GM19240 (cell line): ENCODE data around the gene FIS1.
"Not testable (repeated sequence)": the region's sequence is repeated elsewhere in the genome, so short reads cannot be mapped to it uniquely, and the experiment has no call there.

Experiments used
- DNase-seq: peaks from one replicate; pipeline ENCODE4 v3.0.0; 2011; ENCODE audit warnings: low spot score; ENCODE audit not compliant: insufficient read length

FIS1 gene

DNA sequence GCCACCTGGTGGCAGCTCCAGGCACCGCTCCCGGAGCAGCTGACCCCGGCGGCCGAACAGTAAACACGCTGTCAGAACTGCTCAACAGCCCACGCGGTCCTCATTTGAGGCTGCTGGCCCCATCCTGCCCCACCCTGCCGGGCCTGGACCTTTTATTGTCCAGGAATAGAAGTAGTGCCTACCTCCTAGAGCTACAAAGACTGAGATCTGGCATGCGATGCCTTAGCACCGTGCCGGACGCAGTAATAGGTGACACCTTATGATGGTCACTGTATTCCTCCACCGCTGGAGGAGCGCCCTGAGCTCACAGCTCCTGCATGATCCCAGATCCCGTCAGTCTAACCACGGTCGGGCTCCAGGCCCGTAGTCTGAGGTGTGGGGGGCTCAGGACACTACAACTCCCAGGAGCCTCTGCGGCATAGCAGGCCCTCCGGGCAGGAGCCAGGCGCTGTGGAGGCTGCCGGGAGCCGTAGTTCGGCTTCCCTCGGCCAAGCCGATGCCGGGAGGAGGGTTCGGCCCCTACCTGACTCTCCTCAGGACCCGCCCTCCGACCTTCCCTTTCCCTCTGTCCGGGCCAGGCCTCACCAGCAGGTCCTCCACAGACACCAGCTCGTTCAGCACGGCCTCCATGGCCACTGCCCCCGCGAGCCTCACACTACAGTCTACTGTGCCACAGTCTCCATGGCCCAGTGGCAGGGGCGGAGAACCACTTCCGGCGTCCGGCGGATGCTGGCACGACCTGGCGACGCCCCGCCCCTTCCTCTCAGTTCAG lies at the start of gene FIS1:
Gene FIS1, minus strand, starts transcription at position 707 of the 772 bp plus-strand sequence. Its CDS starts 77 bp downstream, at position 630.
- peak; percentile 83 for DNase-seq

DNA sequence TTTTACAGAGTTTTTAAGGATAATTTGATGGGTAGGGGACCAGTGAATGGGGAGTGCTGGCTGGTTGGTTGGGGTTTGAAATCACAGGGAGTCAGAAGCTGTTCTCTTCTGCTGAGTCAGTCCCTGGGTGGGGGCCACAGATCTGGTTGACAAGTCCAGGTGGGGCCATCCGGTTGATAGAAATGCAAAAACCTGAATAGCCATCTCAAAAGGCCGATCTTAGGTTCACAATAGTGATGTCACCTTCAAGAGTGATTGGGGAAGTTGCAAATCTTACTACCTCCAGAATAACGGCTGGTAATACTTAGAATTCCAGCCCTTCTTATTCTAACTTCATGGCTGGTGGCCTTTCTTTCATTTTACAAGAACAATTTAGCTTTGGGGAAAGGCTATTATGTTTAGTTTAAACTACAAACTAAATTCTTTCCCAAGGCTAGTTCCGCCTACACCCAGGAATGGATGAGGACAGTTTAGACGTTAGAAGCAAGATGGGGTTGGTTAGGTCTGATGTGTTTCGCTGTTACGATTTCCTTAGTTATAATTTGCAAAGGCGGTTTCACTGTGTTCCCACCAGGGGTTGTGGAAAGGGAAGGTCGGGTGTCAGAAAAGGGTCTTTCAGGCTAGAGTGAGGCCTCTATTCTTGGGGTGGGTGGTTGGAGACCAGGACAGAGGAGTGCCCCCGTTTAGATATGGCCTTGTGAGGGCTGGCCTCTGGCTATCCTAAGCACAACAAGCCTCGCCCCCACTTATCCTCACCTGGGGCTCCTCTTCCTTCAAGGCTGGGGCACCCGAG lies 49.4 kb upstream of the FIS1 start:
- no peak for DNase-seq

DNA sequence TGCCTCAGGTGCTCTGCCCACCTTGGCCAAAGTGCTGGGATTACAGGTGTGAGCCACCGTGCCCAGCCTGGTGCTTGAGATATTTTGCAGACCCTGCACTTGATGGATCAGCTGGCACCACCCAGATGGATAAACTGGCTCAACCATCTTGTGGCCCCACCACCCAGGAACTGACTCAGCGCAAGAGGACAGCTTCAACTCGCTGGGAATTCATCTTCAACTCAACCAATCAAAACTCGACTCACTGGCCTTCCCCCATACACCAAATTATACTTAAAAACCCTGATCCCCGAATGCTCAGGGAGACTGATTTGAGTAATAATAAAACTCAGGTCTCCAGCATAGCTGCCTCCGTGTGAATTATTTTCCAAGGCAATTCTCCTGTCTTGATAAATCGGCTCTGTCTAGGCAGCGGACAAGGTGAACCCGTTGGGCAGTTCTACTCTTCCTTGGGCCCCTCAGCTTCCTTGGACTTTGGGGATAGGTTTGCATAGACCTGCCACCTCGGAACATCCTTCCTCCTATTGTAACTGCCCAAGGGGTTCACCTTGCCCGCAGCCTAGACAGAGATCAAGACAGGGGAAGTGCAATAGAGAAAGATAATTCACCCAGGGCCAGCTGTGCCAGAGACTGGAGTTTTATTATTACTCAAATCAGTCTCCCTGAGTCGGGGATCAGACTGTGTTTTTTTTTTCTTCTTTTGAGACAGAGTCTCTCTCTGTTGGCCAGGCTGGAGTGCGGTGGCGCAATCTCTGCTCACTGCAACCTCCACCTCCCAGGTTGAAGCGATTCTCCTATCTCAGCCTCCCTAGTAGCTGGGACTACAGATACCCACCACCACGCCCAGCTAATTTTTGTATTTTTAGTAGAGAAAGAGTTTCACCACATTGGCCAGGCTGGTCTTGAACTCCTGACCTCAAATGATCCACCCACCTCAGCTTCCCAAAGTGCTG lies 48.5 kb upstream of the FIS1 start:
- not testable (repeated sequence) for DNase-seq

- DNase-seq: not testable (repeated sequence)
Observed at GRCh38 chr7:101292566-101292965, 47.7 kb upstream of the FIS1 start.

DNA sequence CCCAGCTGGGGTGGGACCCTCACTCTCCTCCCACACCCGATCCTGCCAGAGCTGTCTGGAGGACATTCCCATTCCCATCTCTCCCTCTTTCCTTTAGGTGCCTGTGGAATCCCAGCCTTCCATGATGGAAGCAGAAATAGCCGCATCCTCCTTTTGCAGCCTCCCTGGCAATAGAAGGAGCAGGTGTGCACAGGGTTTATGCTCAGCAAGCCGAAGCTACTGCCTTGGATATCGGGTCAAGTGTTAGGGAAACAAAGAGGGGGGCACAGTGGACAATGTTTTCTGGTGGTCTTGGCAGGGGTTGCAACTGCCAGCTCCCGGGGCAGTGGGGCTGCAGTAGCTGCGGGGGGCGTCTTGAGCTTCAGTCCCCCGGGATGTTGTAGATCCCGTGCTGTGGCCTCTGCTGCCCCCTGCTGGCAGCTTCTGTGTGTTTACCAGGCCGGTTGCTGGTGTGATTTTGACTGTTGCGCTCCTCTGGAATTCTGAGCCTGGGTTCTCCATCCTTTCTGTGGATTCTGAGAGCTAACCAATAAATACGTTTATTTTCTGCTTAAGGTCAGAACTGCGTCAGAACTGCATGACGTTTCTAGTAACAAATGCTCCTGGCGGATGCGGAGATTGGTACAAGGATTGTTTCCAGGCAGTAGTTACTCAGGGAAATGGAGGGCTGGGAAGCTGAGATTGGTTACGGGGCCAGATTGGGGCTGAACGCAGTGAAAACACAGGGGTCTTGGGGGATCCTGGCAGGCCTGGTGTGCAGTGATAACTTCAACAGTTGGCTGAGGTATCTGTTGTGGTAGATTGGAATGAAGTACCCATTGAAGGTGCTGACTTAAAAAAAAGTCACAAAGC lies 45.5 kb upstream of the FIS1 start:
- DNase-seq: not testable (repeated sequence)

DNA sequence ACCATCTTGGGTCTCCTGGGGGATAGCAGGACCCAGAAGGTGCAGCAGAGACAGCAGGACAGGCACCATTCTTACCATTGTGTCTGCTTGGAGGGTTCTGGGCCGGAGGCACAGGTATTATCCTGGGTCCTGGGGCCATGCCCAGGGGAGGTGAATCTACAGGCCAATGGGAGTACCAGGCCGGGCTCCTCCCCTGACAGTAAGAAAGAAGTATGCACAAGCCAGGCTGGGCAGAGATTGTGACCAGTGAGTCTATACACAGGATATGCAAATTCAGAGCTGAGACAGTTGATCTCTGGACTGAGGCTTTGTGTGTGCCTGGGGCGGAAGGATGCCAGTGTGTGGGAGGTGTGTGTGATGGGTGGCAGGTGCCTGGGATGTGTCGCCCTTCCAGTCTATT lies 44.8 kb upstream of the FIS1 start:
- DNase-seq: not testable (repeated sequence)

- DNase-seq: no peak
Observed at GRCh38 chr7:101288439-101288838, 43.6 kb upstream of the FIS1 start.

DNA sequence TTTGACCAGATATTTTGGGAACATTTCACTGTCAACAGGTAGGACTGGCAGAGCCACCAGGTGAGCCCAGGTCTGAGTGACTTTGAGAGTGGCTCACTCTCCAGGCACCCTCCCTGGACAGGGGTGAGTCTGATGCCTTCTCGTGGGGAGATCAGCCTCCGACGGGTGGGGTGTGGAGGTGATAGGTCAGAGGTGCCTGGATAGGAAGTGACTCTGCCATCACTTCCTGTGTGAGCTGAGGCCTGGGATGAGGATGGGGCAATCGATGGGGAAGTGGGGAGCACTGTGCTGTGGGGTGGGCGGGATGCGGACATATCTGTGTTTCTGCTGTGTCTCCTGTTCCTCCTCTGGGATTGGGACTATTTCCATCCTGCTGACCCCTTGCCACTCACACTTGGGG lies 42.2 kb upstream of the FIS1 start:
- no peak for DNase-seq

DNA sequence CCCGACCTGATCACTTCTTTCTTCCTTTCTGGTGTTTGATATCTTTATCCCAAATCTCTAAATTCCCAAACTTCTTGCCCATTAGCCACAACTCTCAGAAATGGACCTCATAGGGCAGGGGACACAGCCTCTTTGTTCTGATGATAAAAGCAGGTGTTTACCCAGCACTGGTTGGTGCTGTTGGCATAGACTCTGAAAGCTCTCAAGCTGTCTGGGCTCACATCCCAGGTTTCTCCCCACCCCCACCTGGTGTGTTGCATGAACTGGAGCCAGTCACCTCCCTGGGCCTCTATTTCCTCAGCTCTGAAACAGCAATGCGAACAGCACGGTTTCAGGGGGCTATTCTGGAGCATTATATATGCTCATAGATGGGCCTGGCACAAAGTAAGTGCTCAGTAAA lies 41.0 kb upstream of the FIS1 start:
- not testable (repeated sequence) for DNase-seq

DNA sequence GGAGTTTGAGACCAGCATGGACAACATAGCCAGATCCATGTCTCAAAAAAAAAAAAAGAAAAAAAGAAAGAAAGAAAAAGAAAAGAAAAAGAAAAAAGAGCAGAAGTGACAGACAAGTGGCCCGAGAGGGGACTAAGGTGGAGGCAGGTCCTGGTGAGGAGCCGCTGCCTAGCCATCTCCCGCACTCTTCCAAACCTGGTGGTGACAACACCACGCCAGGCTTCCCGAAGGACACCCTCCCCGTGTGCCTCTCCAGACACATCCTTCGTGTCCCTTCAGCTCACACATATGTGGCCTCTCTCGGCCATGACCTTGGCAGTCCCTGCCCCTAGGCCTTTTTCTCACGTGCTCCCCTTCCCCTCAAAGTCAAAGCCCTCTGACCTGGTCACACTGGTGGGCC lies 40.3 kb upstream of the FIS1 start:
- no peak for DNase-seq

GRCh38 chr7:101280912-101281311 lies 36.0 kb upstream of the FIS1 start:
- DNase-seq: not testable (repeated sequence)

GRCh38 chr7:101278461-101279292 lies 33.8 kb upstream of the FIS1 start:
- no peak for DNase-seq

DNA sequence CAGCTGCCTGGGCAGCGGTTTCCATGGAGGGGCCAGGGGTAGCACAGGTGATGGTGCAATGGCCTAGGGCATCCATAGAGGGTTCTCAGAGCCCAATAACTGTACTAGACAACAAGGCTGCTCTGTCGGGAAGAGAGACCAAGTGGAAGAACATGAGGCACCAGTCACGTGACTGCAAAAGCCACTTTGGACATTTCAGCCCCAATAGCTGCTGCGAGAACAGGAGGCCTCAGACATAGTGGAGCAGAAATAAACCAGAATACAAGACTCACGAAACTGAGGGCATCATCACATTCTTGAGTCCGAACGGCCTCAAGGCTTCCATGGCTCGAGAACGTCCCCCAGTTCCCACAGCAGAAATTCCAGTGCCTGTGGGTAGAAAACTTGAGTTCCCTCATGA lies 32.3 kb upstream of the FIS1 start:
- no peak for DNase-seq

DNA sequence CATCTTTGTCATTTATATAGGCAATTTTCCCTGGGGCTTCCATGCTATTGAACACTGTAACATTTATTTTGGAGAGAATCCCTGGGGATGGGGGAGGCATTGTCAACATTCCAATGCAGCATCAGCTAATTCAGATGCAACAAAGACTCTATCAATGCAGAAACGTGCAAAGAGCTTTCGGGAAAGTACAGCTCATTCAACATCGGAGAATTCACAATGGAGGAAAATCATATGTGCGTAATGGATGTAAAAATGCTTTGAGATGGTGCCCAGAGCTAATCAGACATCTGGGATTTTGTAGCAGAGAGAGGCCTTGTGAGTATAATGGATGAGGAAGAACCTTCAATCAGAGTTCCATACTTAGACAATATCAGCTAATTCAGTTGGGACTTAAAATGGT lies 28.3 kb upstream of the FIS1 start:
- DNase-seq: no peak

- no peak for DNase-seq
Observed at GRCh38 chr7:101271021-101271420, 26.1 kb upstream of the FIS1 start.

GRCh38 chr7:101269664-101270063 lies 24.8 kb upstream of the FIS1 start:
- no peak for DNase-seq

GRCh38 chr7:101265622-101266516 lies 21.0 kb upstream of the FIS1 start:
- no peak for DNase-seq

DNA sequence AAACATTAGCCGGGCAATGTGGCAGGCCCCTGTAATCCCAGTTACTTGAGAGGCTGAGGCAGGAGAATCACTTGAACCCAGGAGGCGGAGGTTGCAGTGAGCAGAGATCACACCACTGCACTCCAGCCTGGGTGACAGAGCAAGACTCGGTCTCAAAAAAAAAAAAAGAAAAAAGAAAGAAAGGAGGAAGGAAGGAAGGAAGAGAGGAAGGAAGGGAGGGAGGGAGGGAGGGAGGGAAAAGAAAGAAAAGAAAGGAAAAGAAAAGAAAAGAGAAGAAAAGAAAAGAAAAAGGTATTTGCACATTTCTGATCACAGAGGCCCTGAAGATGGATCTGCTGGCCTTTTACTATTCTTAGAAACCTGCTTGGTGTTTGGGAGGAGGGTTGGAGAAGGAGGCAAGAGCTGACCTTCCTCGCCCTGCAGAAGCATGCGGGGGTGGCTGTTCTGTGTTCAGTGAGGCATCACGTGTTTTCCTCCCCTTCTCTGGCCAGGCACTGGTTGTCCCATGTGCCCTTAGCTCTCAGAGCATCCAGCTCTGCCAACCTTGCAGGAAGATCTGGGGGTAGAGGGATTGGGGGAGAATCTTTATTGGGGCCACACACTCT lies 19.3 kb upstream of the FIS1 start:
- DNase-seq: not testable (repeated sequence)
